GM23248 (cell line): ENCODE data around the gene CDC42.

Experiments
- EZH2 ChIP-seq: fragments of 200-600 bp; sonication (generic); IDR thresholded peaks from 2 replicates; pipeline ENCODE4 v1.6.1; 2018; ENCODE audit warnings: antibody characterized with exemption, mild to moderate bottlenecking; ENCODE audit not compliant: insufficient read depth, poor library complexity, severe bottlenecking
- EZH2phosphoT487 ChIP-seq: fragments of 200-600 bp; sonication (generic); IDR thresholded peaks from 2 replicates; pipeline ENCODE4 v1.6.1; 2018; ENCODE audit warnings: antibody characterized with exemption, moderate library complexity, mild to moderate bottlenecking, low read depth; ENCODE audit not compliant: insufficient read depth

- TF ChIP-seq EZH2phosphoT487 = no peak
- no peak for TF ChIP-seq EZH2
Observed at GRCh38 chr1:22139066-22139594, 86.6 kb downstream of the CDC42 start.
